ENCODE results near the gene CUTA.

The CUTA gene, protein sequence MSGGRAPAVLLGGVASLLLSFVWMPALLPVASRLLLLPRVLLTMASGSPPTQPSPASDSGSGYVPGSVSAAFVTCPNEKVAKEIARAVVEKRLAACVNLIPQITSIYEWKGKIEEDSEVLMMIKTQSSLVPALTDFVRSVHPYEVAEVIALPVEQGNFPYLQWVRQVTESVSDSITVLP

DNA sequence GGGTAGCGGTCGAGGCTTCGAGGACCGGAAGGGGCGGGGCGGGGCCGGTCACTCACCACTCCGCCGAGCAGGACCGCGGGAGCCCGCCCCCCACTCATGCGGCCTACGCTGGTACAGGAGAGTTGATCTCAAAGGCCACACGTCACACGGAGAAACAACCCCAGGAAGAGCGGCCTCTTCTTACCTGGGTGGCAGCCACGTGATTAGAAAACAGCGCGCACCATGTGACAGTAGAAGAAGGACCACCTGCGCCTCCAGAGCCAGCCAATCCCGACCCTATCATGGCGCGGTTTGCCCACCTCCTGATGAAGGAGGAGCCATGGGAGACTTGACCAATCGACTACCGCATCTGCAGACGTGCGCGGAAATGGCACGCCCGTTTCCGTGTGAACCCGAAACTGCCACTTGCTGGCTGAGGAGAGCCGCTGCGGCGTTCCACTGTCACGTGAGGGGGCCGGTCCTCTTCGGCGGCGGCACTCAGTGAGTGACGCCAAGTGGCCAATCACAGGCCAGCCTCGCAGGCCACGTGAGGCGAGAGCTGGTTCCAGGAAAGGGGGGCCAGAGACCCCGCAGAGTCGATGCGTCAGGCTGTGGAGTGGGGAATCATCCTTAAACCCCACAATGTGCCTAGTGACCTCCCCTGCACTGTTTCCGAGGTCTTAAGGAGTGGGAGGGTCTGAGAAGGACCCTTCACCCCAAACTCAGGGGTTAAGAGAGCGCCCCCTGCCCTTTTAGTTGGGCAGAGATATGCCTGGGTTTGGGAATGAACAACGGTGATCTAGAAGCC is at the start of gene CUTA:
Gene CUTA (minus strand): TSS at position 205 of the 787 bp plus-strand sequence. CDS start 107 bp downstream, at position 98.
- DNase-seq (ENCODE audit: low read depth in 2 of 2): peak; percentile 93 to 97

DNA sequence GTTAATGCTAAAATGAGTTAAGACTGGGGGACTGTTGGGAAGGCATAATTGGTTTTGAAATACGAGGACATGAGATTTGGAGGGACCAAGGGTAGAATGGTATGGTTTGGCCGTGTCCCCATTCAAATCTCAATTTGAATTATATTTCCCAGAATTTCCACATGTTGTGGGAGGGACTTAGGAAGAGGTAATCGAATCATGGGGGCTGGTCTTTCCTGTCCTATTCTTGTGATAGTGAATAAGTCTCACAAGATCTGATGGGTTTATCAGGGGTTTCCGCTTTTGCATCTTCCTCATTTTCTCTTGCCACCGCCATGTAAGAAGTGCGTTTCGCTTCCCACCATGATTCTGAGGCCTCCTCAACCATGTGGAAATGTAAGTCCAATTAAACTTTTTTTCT is 49.2 kb upstream of the CUTA start:
- no peak for DNase-seq (ENCODE audit: low read depth in 2 of 2)

DNA sequence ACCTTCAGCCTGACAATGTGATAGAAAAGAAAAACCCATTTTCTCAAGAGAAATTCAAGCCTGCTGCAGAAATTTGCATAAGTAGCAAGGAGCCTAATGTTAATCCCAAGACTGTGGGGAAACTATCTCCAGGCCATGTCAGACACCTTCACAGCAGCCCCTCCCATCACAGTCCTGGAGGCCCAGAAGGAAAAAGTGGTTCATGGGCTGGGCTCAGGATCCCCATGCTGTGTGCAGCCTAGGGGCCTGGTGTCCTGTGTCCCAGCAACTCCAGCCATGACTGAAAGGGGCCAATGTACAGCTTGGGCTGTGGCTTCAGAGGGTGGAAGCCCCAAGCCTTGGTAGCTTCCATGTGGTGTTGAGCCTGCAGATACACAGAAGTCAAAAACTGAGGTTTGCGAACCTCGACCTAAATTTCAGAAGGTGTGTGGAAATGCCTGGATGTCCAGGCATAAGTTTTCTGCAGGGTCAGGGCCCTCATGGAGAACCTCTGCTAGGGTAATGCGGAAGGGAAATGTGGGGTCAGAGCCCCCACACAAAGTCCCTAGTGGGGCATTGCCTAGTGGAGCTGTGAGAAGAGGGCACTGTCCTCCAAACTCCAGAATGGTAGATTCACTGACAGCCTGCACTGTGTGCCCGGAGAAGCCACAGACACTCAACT is 48.3 kb upstream of the CUTA start:
- DNase-seq (ENCODE audit: low read depth in 2 of 2): no peak

DNA sequence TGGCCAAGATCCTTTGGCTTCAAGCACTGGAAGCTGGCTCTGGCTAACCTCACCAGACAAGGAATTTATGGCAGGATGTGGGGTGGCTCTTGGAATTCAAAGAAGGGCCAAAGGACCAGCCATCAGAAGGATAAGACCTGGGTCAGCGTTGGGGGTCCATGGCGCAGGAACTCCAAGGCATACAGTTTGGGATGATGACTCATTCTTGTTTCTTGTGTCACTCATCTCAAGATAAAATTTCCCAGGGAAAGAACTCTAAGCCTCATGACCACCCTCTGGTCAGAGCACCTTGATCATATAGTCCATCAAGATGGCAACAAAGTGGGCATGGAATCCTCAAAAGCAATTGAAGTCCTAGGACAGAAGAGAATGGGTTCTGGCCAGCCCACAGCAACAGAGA is 41.3 kb upstream of the CUTA start:
- no peak for DNase-seq (ENCODE audit: low read depth in 2 of 2)

DNA sequence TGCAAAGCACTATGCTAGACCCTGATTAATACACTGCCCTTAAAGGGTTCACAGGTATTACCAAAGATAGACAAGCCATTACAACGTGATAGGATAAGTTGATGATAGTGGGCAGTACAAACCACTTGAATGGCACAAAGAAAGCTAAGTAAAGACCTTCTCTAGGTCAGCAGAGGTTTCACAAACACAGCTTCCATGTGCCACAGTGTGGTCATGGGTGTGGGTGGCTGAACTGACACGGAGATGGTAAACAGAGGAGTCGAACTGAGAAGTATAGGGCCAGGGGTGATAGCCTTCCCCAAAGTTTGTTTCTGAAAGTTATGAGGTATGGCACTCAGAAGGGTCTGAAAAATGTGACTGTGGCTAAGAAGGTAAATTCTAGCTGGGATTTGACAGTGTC is 40.8 kb upstream of the CUTA start:
- no peak for DNase-seq (ENCODE audit: low read depth in 2 of 2)

DNA sequence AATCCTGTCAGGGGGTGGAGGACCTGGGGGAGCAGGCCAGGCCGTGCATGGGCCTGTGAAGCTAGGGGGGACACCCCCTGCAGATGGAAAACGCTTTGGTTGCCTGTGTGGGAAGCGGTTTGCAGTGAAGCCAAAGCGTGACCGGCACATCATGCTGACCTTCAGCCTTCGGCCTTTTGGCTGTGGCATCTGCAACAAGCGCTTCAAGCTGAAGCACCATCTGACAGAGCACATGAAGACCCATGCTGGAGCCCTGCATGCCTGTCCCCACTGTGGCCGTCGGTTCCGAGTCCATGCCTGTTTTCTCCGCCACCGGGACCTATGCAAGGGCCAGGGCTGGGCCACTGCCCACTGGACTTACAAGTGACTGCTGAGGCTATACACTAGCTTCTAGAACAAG is 38.2 kb upstream of the CUTA start:
- no peak for DNase-seq (ENCODE audit: low read depth in 2 of 2)

DNA sequence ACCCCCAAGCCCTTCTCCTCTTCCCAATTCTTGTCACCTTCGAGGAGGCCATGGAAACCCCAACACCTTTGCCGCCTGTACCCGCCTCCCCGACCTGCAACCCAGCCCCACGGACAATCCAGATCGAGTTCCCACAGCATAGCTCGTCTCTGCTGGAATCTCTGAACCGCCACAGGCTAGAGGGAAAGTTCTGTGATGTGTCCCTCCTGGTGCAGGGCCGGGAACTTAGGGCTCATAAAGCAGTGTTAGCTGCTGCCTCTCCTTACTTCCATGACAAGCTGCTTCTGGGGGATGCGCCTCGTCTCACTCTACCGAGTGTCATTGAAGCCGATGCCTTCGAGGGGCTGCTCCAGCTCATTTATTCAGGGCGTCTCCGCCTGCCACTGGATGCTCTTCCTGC is 37.1 kb upstream of the CUTA start:
- DNase-seq (ENCODE audit: low read depth in 2 of 2): no peak

DNA sequence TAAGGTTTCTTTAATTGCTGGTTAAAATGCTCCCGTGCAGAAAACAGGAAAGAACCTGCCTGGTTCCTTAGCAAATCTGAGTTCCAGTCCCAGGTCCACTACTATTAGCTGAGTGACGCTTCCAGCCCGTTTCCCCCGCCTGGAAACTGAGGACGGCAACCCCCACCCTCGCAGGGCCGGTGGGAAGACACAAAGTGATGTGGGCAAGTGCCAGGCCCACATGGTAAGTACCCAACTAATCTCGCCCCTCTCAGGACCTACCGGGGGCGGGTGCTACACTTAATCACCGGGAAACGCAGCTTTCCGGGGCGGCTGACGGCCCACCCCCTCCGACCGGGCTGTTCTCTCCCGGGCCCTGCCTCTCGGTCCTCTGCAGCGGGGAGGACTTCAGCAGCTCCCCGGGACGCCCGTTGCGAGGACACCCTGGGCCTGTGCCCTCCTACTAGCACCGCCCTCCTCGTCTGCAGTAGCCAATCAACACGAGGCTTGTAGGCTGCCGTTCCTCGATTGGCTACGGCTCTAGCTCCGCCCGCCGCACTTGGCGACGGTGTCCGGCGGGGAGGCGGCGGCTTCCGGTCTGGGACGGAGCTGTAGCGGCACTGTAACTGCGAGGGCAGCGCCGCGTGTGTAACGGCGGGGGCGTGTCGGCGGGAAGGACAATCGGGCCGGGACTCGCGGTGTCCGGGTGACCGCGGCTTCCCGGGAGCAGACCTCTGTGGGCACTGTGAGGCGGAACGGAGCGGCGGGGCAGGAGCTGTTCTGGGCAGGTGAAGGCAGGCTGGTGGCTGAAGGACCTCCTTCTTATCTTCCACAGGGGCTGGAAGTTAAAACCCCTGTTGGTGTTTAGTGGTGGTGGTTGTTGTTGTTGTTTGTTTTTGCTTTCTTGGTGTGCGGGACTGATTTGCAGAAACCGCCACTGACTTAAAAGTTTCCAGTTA is 36.4 kb upstream of the CUTA start, which contains the start of gene ZBTB9:
Gene ZBTB9 (plus strand): TSS at position 568 of the 938 bp plus-strand sequence. CDS start 525 bp downstream, outside the sequence.
- DNase-seq (ENCODE audit: low read depth in 2 of 2): peak; percentile 84 to 86

DNA sequence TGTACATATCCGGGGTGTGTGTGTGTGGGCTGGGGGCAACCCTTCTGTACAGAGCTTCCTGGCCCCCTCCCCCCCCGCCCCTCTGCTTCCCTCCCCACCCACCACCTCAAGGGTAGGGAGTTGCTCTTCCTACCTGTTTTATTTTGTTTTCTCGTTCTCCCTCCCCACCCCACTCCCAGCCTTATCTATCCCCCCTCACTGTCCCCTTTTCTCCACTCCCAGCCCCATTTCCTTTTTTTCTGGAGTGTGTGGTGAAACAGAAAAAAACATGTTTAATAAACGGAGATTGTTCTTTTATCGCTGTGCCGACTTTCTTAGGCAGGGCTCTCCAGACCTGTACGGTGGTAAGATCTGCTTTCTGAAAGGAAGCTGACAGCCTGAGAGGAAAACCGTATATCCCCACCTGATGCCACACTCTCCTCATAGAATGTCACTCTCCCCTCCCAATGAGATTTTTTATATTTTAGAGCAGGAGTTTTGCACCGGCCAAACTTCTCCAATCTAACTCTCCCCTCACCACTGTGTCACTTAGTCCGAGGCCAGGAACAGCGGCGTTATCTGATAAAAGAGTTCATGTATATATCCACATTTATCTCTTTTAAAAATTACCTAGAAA is 35.6 kb upstream of the CUTA start:
- no peak for DNase-seq (ENCODE audit: low read depth in 2 of 2)

DNA sequence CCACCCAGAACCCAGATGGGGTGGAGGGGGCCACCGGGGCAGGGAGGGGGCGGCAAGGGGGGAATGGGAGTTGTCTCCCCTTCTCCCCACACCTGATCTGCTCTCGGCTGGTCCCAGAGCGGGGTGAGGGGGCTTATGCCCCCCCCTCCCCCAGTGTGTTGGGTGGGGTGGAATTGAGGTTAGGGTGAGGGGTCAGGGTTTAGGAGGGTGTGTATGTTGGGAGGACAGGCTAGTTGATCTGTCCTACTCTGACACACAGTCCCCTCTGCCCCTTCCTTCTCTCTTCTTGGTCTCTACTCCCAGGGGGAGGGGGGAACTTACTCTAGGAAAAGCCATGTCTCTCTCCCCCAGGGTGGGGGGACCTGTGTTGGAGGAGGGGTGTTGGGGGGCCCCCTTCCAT is 34.6 kb upstream of the CUTA start:
- no peak for DNase-seq (ENCODE audit: low read depth in 2 of 2)

DNA sequence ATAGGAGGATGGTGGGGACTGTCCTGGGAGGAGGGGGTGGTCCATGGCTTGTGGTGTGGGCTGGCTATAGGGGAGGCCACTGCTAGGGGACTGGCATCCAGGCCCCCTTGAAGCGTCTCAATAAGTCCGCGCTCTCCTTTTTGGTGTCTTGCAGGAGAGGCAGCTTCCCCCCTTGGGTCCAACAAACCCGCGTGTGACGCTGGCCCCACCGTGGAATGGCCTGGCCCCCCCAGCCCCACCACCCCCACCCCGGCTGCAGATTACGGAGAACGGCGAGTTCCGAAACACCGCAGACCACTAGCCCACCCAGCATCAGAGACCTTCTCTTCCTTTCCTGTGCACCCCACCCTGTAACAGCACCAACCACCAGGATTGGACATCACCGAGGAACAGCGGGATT is 33.7 kb upstream of the CUTA start:
- no peak for DNase-seq (ENCODE audit: low read depth in 2 of 2)

DNA sequence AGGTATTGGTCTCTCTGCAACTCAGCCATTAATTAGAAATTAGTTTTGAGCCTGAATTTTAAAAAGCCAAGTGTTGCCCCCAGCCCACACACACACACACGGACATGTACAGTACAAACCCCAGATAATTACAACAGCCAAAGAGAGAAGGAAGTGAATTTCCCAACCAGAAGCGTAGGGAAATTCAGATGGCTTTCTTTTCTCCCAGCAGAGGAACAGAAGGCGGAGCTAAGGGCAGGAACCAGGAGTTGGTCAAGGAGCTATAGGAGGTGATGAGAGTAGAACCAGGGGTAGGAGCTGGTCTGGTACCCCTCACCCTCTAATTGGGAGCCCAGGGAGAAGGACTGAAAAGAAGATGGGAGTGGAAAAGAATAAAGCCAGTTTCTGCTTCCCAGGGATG is 32.5 kb upstream of the CUTA start:
- no peak for DNase-seq (ENCODE audit: low read depth in 2 of 2)

DNA sequence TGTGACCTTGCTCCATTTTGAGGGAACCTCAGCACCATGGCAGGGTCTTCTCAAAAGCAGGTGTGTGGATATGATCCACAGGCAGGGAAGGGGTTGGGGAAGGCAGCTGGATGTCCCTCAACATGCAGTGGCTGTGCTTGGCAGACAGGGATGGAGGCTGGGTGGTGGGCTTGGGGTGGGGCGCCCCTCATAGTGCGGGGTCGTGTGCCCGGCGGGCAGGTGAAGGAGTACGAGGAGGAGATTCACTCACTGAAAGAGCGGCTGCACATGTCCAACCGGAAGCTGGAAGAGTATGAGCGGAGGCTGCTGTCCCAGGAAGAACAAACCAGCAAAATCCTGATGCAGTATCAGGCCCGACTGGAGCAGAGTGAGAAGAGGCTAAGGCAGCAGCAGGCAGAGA is 28.4 kb upstream of the CUTA start:
- DNase-seq (ENCODE audit: low read depth in 2 of 2): no peak

DNA sequence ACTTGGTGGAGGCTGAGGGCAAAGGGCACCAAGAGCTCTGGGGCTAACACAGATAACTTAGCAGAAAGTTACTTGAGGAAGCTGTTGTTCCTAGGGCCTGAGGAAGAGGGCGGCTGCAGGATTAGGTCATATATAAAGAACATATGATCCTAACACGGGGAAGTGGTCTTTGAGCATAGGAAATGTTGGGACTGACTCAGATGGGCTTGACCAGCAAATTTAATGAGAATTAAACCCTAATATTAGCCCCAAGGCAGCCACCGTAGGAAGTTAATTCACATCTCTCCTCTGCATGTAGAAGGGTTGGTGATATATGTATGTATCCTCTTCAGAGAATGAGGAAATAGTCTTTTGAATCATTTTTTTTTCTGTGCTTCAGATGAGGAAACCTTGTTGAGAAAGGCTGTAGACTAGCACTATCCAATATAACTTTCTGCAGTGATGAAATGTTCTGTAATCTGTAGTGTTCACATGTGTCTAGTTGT is 27.3 kb upstream of the CUTA start:
- no peak for DNase-seq (ENCODE audit: low read depth in 2 of 2)

DNA sequence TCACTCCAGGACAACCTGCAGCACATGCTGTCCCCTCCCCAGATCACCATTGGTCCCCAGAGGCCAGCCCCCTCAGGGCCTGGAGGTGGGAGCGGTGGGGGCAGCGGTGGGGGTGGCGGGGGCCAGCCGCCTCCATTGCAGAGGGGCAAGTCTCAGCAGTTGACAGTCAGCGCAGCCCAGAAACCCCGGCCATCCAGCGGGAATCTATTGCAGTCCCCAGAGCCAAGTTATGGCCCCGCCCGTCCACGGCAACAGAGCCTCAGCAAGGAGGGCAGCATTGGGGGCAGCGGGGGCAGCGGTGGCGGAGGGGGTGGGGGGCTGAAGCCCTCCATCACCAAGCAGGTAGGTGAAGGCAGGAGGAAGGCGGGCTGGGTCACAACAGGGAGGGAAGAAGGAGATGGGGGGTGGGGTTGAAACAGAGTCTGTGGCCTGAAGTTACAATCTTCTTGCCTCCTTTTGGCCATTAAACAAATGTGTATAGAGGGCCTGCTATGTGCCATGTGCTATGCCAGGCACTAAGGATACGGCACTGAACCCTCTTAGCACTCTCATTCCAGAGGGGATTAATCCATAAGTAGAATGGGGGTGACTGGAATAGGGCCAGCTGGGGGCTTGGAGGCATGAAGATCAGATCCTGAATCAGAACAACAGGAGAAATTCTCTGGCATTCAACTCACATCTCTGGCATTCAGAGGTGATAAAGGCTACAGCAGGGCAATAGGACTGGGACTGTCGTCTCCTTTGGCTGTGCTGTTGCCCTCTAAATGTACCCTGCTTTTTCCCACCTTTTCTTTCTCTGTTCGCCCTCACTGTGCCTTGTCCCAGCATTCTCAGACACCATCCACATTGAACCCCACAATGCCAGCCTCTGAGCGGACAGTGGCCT is 26.0 kb upstream of the CUTA start:
- no peak for DNase-seq (ENCODE audit: low read depth in 2 of 2)

DNA sequence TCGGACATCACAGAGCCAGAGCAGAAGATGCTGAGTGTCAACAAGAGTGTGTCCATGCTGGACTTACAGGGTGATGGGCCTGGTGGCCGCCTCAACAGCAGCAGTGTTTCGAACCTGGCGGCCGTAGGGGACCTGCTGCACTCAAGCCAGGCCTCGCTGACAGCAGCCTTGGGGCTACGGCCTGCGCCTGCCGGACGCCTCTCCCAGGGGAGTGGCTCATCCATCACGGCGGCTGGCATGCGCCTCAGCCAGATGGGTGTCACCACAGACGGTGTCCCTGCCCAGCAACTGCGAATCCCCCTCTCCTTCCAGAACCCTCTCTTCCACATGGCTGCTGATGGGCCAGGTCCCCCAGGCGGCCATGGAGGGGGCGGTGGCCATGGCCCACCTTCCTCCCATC is 25.1 kb upstream of the CUTA start:
- DNase-seq (ENCODE audit: low read depth in 2 of 2): no peak

DNA sequence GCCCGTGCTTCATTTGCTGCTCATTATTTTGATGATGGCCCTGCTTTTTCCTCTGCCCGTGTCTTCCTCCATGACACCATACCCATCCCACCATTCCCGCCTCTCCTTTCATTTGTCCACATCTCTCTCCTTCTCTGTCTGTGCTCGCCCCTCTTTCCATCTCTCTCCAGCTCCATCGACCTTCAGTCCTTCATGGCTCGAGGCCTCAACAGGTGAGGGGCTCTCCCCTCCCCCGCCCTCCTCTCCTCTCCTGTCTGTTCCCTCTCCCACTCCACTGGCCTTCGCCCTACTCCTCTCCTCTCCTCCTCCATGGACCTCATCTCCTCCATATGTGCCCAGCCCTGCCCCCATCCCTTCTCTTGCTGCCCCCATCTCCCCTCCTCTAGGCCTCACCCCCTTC is 24.4 kb upstream of the CUTA start:
- no peak for DNase-seq (ENCODE audit: low read depth in 2 of 2)

DNA sequence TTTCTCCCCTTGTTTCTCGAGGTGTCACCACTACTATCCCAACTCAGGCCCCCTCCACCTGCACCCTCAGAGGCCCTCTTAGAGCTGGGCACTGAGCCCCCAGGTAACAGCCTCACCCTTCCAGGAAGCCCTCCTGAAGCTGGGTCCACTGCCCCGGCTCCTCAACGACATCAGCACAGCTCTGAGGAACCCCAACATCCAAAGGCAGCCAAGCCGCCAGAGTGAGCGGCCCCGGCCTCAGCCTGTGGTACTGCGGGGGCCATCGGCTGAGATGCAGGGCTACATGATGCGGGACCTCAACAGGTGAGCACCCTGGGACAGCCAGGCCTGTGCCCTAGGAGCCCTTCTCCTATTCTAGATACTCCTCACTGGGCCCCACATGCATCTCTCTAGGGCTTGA is 23.6 kb upstream of the CUTA start:
- no peak for DNase-seq (ENCODE audit: low read depth in 2 of 2)

DNA sequence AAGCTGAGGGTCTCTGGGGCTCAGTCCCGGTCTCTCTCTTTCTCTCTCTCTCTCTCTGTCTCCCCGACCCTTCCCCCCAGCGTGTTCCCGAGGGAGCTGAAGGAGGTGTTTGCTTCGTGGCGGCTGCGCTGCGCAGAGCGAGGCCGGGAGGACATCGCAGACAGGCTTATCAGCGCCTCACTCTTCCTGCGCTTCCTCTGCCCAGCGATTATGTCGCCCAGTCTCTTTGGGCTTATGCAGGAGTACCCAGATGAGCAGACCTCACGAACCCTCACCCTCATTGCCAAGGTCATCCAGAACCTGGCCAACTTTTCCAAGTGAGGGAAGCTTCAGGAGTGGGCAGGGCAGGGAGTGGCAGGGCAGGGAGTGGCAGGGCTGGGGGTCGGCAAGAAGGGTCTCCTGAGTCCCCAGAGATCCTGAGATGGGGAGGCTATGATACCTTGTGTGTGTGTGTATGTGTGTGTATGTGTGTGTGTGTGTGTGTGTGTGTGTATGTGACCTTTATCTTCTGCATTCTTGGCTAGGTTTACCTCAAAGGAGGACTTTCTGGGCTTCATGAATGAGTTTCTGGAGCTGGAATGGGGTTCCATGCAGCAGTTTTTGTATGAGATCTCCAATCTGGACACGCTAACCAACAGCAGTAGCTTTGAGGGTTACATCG is 22.9 kb upstream of the CUTA start:
- DNase-seq (ENCODE audit: low read depth in 2 of 2): no peak

All from stimulated activated CD4-positive, alpha-beta T cell treated with anti-CD3 and anti-CD28 coated beads, Interleukin-1b, Interleukin-23, amount 100 ng/mL, for 4 hours (primary cell).